Activated CD4-positive, alpha-beta T cell treated with anti-CD3 and anti-CD28 coated beads, Interleukin-2, amount 50 U/mL, for 16 hours (primary cell): ENCODE results near the gene CTNNA3.
"Not testable (repeated sequence)": the region's sequence is repeated elsewhere in the genome, so short reads cannot be mapped to it uniquely, and the experiment has no call there.

ENCODE experiments used
- DNase-seq: peaks from one replicate; pipeline ENCODE4 v3.0.0-alpha.2; 2020

The CTNNA3 gene

DNA sequence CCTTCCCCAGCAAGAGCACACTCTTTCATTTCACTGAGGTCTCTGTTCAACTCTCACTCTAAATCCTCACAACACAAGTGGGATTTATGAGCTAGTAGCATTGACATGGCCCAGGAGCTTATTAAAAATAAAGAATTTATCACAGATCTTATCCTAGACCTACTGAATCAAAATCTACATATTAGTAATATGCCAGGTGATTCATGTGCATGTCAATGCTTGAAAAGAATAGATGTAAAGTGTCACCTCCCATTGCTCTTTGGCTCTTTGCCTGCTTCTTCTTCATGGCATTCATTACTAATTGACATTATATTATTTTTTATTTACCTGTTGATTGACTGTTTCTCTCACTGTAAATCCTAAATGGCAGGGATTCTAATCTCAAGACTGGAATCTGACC, 1229.4 kb downstream of the CTNNA3 start:
- DNase-seq, result no peak

DNA sequence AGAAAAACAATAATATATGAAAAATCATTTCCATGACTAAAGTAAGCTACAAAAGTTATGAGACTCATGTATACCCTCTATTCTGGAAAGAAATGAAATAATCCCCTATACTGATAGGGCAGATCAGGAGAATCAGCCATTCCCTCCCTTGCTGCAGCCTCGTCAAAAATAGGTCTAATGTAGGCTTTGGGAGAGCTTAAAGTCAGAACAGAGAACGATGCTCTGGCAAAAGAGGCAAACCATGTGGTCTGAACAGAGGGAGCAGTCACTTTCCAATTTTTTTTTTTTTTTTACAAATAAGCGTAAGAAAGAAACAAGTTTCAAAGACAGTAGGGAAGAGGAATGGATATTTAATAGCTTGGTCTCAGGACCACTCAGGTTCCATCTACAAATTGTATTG, 1232.4 kb downstream of the CTNNA3 start:
- DNase-seq, result no peak

DNA sequence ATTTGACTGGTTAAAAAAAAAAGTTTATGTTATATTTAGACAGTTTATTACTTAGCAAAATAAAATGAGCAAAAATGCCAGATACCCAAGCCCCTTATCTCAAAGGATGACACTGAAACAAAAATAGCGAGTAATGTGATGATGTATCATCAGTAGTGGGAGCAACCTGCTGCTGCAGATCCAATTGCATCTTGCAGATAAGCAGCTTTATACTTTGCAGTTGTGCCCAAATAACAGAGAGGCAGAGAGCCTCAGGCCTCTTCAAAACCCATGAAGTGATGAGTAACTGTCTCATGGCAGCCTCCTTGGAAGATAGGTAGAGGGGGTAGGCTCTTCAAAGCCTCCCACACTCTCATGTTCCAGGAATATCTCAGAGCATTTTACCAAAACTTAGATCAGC, 1238.4 kb downstream of the CTNNA3 start:
- DNase-seq, result no peak

DNA sequence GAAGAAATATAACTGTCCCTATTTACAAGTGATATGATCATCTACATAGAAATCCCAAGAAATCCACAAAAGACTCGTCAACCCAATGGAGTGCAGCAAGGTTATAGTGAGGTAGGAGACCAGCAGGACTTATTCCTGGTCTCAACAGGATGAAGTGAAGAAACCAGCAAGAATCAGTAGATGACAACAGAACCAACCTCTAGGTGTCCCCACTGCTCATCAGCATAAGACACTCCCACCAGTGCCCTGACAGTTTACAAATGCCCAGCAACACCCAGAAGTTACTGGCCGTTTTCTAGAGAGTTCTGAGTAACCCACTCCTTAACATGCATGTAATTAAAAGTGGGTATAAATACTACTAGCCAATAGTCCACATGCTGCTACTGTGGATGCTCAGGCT, 1240.7 kb downstream of the CTNNA3 start:
- no peak for DNase-seq

DNA sequence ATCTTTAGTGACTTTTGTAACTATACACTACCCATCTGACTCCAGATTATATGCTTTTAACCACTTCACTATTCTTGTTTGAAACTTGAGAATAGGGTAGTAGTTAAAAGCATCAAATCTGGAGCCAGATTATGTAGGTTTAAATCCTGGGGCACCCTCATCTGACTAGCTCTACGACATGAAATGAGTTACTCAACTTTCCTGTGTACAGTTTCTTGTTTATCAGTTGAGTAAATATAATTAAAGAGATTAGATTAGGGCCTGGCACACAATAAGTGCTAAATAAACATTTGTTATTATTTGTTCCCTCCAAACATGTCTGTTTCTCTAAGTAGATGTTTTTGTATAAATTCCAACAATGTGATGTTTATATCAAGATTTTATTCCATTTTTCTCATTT, 1255.4 kb downstream of the CTNNA3 start:
- no peak for DNase-seq

DNA sequence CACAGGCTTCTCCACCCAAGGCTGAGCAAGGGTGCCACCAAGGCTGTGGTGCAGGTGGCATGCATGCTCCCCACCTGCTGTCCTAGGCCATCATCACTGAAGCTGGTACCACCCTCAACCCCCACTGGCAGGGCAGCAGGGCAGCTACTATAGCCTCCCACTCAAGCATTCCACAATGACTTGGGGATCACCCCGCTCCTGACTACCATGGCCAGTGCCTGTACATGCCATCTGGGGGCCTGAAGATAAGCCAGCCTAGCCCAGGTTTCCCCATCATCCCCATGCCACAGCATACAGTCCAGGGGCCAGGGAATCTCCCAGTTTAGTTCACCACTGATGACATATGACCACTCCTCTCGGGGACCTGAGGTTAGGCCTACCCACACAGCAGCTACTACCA, 1281.1 kb downstream of the CTNNA3 start:
- no peak for DNase-seq

GRCh38 chr10:66405566-66405965, 1290.4 kb downstream of the CTNNA3 start:
- DNase-seq, result no peak

GRCh38 chr10:66398669-66399068, 1297.3 kb downstream of the CTNNA3 start:
- no peak for DNase-seq

- no peak for DNase-seq
Measured at GRCh38 chr10:66394342-66395063, 1301.5 kb downstream of the CTNNA3 start.

DNA sequence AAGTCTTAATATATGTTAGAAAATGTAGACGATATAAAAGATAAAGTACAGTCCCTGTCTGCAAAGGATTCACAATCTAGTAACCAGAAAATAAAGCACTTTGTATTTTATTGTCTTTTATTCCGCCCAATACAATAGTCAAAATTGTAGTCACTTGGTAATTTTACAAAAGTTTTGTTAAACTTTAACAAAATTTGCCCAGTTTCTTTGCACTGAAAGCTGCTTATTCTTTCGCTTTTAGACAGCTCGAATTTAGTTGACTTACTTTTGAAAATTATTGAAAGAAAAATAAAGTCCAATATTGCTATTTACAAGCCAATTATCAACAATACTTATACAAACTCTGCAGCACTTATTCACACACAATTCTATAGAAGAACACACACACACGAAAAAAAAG, 1305.1 kb downstream of the CTNNA3 start:
- DNase-seq, result no peak

DNA sequence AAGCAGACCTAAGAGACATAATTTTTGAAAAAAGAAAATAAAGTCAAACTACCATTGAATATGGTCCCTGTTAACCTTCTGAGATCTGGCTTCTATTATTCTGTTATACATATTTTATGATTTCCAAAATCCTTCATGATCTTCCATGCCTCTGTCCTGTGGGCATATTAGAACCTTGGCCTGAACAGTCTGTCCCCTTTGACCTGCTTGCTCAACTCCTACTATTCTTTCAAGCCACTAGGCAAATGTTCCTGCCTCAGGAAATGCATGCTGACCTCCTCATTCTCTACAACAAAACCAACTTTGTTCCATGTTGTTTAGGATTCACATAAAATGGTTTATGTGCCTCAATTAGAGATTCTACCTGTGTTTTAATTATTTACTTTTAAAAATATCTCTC, 1315.0 kb downstream of the CTNNA3 start:
- DNase-seq, result no peak

- no peak for DNase-seq
Measured at GRCh38 chr10:66378117-66378876, 1317.7 kb downstream of the CTNNA3 start.

DNA sequence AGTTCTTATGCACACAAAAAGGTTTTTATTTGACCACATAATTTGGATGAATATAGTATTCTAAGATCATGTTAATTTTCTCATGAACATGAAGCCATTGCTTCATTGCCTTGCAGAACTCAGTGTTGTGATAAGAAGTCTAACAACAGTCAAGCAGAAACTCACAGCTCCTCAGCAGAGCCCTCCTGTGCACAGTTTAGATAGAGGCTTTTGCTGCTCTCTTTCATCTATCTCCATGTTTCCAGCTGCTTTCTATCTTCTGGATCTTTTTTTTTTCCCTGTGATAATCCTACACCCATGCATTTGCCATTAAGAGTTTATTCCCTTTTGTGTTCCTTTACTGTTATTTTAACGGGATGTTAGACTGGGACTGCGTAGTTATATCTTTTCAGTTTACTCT, 1327.8 kb downstream of the CTNNA3 start:
- DNase-seq, result no peak

GRCh38 chr10:66366163-66366562, 1329.8 kb downstream of the CTNNA3 start:
- no peak for DNase-seq

GRCh38 chr10:66365686-66366085, 1330.3 kb downstream of the CTNNA3 start:
- DNase-seq, result no peak

GRCh38 chr10:66362522-66362921, 1333.5 kb downstream of the CTNNA3 start:
- no peak for DNase-seq

- not testable (repeated sequence) for DNase-seq
Measured at GRCh38 chr10:66353822-66354221, 1342.2 kb downstream of the CTNNA3 start.

- no peak for DNase-seq
Measured at GRCh38 chr10:66353422-66353821, 1342.6 kb downstream of the CTNNA3 start.

GRCh38 chr10:66350622-66351399, 1345.2 kb downstream of the CTNNA3 start:
- DNase-seq, result no peak

DNA sequence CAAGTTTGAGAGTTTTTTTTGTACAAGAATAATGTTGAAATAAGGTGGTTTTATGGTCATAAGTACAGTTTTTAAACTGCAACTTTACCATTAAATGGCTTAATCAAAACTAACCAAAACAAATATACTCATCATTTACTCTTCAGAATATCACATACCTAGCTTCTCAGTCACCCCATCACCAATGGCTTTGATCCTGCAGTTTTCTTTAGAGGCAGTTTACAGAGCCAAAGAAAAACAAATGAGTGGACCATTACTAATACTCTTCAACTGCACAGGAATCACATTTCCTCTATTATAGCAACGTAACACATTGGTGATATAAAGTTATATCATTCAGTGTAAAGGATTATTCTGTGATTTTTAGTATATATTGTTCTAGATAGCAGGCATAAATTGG, 1346.3 kb downstream of the CTNNA3 start:
- DNase-seq, result no peak

- DNase-seq, result no peak
Measured at GRCh38 chr10:66349076-66349475, 1346.9 kb downstream of the CTNNA3 start.

DNA sequence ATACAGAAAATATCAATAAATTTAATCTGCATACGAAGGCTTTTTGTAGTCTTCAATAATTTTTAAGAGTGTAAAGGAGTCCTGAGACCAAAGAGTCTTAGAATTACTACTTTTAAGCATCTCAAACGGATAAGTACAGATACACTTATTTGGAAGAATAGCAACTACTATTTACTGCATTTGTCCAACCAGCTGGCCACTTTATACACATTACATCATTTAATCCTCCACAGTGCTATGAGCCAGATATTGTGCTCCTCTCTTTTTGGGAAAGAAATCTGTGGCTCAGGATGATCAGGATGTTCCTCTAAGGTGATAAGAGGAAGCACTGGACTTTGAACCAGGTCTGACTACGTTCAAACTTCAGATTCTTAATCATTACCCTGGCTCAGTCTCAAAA, 1358.8 kb downstream of the CTNNA3 start:
- no peak for DNase-seq

DNA sequence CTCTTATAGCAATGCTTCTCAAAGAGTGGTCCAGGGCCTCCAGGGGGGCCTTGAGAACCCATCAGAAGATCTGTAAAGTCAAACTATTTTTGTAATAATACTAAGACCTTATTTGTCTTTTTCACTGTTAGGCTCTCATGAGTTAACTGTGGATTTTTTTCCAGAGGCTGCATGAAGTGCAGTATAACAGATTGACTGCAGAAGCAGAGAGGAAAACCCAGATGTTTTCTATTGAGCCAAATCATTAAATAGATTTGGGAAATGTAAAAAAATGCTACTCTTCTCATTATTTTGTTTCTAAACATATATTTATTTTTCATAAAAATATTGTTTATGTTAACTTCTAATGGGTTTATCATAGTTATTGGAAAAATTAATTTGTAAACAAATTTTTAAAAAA, 1359.2 kb downstream of the CTNNA3 start:
- no peak for DNase-seq

- not testable (repeated sequence) for DNase-seq
Measured at GRCh38 chr10:66335753-66336152, 1360.2 kb downstream of the CTNNA3 start.
